ENCODE results near the gene LONP1.

LONP1 gene

GRCh38 chr19:5677136-5677535 is 42.8 kb downstream of the LONP1 start:
- TF ChIP-seq CTCF (conservative IDR thresholded peaks at IDR 0.05) = no peak
- no peak overlapping the region for H3K27ac ChIP-seq

- no peak overlapping the region for H3K27ac ChIP-seq
Measured at GRCh38 chr19:5676772-5677105, 43.2 kb downstream of the LONP1 start.

GRCh38 chr19:5676105-5676771 is 43.7 kb downstream of the LONP1 start:
- no peak overlapping the region for H3K27ac ChIP-seq
- TF ChIP-seq CTCF (conservative IDR thresholded peaks at IDR 0.05) = no peak

More at GRCh38 chr19:5676772-5677105, 43.2 kb downstream of the LONP1 start:
- no peak for TF ChIP-seq CTCF (conservative IDR thresholded peaks at IDR 0.05)

GRCh38 chr19:5674714-5675113 is 45.2 kb downstream of the LONP1 start:
- no peak overlapping the region for H3K27ac ChIP-seq
- no peak for TF ChIP-seq CTCF (conservative IDR thresholded peaks at IDR 0.05)

GRCh38 chr19:5673752-5674151 is 46.2 kb downstream of the LONP1 start:
- TF ChIP-seq CTCF (conservative IDR thresholded peaks at IDR 0.05) = no peak
- no peak overlapping the region for H3K27ac ChIP-seq

GRCh38 chr19:5672708-5673459 is 47.1 kb downstream of the LONP1 start:
- H3K27ac ChIP-seq = no peak overlapping the region
- TF ChIP-seq CTCF (conservative IDR thresholded peaks at IDR 0.05) = no peak

- H3K27ac ChIP-seq = no peak overlapping the region
- TF ChIP-seq CTCF (conservative IDR thresholded peaks at IDR 0.05) = no peak
Measured at GRCh38 chr19:5671600-5671999, 48.3 kb downstream of the LONP1 start.
